ENCODE results near the gene ATP6V1B1.

GRCh38 chr2:70890469-70891065, 45.1 kb upstream of the ATP6V1B1 start:
- no peak for TF ChIP-seq SUZ12 (IDR thresholded peaks at IDR 0.05; ENCODE audit: extremely low read depth, insufficient read depth, insufficient read length)
- TF ChIP-seq ZNF274 (IDR thresholded peaks at IDR 0.05; ENCODE audit: low read depth, low read length) = no peak
